Tibial nerve (tissue), 4 donors: ENCODE data around the gene SYK.

ENCODE experiments used
- EP300 ChIP-seq, 2 donors: sonication (generic); formaldehyde crosslinking; IDR thresholded peaks; one replicate each; pipeline ENCODE4 v1.6.1; 2017; ENCODE audit warnings: antibody characterized with exemption in 2 of 2, mild to moderate bottlenecking in 1 of 2
- POLR2A ChIP-seq, 2 donors: fragments of 450-650 bp; IDR thresholded peaks; one replicate each; pipeline ENCODE4 v1.6.1; 2017; ENCODE audit warnings: antibody characterized with exemption in 2 of 2, mild to moderate bottlenecking in 2 of 2, moderate library complexity in 2 of 2
- TF ChIP-seq, protein P1 (sequence below), 5 experiments: fragments of 200-600 bp in 3 of 5; fragments of 450-650 bp in 2 of 5; sonication (generic) in 3 of 5; IDR thresholded peaks; one replicate each; pipeline ENCODE4 v1.5.1; 2016 to 2019; ENCODE audit warnings: antibody characterized with exemption in 5 of 5, mild to moderate bottlenecking in 3 of 5, moderate library complexity in 2 of 5

DNA sequence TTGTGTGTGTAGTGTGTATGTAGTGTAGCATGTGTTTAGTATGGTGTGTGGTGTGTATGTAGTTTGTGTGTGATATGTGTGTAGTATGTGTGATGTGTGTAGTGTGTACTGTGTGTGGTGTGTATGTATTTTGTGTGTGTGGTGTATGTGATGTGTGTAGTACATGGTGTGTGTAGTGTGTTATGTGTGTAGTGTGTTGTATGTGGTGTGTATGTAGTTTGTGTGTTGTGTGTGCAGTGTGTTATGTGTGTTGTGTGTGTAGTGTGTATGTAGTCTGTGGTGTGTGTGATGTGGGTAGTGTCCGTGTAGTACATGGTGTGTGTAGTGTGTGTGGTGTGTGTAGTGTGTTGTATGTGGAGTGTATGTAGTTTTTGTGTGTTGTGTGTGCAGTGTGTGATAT is 40.0 kb downstream of the SYK start:
- TF ChIP-seq, protein P1, sequence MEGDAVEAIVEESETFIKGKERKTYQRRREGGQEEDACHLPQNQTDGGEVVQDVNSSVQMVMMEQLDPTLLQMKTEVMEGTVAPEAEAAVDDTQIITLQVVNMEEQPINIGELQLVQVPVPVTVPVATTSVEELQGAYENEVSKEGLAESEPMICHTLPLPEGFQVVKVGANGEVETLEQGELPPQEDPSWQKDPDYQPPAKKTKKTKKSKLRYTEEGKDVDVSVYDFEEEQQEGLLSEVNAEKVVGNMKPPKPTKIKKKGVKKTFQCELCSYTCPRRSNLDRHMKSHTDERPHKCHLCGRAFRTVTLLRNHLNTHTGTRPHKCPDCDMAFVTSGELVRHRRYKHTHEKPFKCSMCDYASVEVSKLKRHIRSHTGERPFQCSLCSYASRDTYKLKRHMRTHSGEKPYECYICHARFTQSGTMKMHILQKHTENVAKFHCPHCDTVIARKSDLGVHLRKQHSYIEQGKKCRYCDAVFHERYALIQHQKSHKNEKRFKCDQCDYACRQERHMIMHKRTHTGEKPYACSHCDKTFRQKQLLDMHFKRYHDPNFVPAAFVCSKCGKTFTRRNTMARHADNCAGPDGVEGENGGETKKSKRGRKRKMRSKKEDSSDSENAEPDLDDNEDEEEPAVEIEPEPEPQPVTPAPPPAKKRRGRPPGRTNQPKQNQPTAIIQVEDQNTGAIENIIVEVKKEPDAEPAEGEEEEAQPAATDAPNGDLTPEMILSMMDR (IDR thresholded peaks at IDR 0.05) = no peak
- TF ChIP-seq EP300 (IDR thresholded peaks at IDR 0.05) (no peak), POLR2A (IDR thresholded peaks at IDR 0.05) (no peak)
